Measurements from ENCODE around the gene COL15A1.

The COL15A1 gene

DNA sequence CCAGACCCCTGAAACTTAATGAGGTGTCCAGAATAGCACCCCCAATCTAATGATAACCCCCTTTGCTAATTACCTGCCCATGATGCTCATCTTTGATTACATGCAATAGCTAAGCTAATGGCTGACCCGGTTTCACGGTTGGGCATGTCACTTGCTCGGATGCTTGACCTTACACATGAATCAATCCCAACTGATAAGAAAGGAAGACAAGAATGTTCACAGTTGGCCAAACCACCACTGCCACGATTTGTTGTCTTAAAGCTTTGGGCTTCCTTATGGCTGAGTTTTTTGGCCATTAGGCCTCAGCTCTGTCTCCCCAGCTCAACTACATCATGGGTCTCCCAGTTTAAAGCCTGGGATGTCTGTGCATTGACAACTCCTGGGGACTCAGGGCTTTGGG, 108.1 kb downstream of the COL15A1 start:
- H3K4me3 ChIP-seq (replicated peaks; ENCODE audit: low read depth, low read length) = no peak overlapping the region
- TF ChIP-seq, protein P1, sequence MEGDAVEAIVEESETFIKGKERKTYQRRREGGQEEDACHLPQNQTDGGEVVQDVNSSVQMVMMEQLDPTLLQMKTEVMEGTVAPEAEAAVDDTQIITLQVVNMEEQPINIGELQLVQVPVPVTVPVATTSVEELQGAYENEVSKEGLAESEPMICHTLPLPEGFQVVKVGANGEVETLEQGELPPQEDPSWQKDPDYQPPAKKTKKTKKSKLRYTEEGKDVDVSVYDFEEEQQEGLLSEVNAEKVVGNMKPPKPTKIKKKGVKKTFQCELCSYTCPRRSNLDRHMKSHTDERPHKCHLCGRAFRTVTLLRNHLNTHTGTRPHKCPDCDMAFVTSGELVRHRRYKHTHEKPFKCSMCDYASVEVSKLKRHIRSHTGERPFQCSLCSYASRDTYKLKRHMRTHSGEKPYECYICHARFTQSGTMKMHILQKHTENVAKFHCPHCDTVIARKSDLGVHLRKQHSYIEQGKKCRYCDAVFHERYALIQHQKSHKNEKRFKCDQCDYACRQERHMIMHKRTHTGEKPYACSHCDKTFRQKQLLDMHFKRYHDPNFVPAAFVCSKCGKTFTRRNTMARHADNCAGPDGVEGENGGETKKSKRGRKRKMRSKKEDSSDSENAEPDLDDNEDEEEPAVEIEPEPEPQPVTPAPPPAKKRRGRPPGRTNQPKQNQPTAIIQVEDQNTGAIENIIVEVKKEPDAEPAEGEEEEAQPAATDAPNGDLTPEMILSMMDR (IDR thresholded peaks at IDR 0.05; ENCODE audit: low read depth, low read length, missing control alignments) = no peak
- DNase-seq (ENCODE audit: extremely low read depth, low read depth) = no peak

DNA sequence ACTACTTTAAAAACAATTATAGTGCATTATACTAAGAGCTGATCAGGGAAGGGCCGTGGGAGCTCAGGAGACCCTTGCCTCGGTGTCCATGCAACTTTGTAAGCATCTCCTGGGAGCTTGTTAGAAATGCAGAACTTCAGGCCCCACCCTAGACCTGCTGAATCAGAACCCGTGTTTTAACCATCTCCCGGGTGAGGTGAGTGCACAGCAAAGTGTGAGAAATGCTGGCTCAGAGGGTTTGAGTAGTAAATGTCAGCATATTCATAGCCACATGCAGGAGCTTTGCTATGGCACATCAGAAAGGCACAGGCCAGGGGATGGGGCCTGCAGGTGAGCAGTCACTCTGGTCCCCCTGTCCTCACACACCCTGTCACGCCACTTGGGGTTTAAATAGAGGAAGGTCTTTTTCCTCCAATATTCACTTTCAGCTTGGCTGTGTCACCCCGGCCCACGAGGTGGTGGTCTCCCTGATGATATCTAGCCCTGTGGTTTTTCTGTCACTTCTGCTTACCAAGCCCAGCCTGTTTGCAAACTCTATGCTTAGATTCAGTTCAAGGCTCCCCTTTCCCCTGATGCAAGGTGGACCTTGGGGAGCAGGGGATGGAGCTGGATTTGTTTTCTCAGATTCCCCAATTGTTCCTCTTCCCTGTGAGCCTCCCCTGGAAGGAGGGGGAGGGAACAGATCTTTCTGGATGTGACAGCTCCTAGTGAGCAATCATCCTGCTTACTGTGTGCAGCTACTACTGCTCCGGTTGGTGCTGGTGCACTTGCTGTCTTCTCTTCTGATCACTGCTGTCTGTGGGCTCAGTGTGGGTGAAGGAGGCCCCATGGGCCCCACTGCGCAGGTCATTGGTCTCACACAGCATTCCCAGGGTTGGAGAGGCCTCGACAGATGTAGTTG, 109.4 kb downstream of the COL15A1 start:
- H3K4me3 ChIP-seq (replicated peaks; ENCODE audit: low read depth, low read length) = no peak overlapping the region
- TF ChIP-seq, protein P1 (IDR thresholded peaks at IDR 0.05; ENCODE audit: low read depth, low read length, missing control alignments) = no peak
- no peak for DNase-seq (ENCODE audit: extremely low read depth, low read depth)

DNA sequence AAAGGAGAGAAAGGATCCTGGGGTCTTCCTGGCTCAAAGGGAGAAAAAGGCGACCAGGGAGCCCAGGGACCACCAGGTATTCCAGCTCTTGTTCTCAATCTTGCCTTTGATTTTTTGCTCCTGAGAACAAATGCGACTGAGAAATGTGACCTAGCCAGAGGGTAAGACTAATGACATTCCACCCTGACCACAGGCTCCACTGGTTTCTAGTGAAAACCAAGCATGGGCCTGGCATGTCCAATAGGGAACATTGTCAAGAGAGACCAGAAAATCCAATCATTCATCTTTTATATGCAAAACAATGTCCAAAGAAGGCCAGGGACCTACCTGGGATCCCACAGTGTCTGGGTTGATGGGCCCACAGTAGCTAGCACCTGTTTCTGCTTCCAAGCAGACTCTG, 110.9 kb downstream of the COL15A1 start:
- H3K4me3 ChIP-seq (replicated peaks; ENCODE audit: low read depth, low read length) = no peak overlapping the region
- DNase-seq (ENCODE audit: extremely low read depth, low read depth) = no peak
- TF ChIP-seq, protein P1 (IDR thresholded peaks at IDR 0.05; ENCODE audit: low read depth, low read length, missing control alignments) = no peak

DNA sequence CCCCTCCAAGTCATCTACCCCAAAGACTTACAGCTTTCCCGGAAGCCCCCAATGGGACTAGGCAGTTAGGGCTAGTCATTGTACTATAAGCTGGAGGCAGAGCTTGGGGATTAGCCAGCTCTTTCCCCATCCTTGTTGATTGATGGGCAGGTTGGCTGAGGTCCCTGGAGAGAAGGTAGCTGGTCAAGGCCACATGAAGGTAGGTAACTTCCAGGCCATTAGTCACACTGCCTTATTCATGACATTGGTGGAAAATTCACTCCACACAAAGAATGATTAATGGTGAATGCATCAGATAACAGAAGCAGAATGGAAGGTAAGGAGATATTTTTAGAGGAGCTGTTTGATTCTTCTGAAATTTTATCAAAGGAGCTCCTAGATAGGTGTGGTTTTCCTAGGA, 111.7 kb downstream of the COL15A1 start:
- H3K4me3 ChIP-seq (replicated peaks; ENCODE audit: low read depth, low read length) = no peak overlapping the region
- TF ChIP-seq, protein P1 (IDR thresholded peaks at IDR 0.05; ENCODE audit: low read depth, low read length, missing control alignments) = no peak
- no peak for DNase-seq (ENCODE audit: extremely low read depth, low read depth)

DNA sequence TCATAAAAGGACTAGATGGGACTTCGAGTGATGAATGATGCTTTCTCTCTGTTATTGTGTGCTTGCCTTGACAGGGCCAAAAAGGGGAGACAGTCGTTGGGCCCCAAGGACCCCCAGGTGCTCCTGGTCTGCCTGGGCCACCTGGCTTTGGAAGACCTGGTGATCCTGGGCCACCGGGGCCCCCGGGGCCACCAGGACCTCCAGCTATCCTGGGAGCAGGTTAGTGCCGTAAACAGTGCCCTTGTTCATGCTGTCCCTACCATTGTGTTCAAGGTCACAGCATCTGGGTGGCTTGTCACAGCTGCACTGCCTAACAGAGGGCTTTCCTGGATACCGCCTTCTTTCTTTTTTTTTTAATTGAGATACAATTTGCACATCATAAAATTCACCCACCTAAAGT, 112.5 kb downstream of the COL15A1 start:
- no peak for DNase-seq (ENCODE audit: extremely low read depth, low read depth)
- H3K4me3 ChIP-seq (replicated peaks; ENCODE audit: low read depth, low read length) = no peak overlapping the region
- TF ChIP-seq, protein P1 (IDR thresholded peaks at IDR 0.05; ENCODE audit: low read depth, low read length, missing control alignments) = no peak

DNA sequence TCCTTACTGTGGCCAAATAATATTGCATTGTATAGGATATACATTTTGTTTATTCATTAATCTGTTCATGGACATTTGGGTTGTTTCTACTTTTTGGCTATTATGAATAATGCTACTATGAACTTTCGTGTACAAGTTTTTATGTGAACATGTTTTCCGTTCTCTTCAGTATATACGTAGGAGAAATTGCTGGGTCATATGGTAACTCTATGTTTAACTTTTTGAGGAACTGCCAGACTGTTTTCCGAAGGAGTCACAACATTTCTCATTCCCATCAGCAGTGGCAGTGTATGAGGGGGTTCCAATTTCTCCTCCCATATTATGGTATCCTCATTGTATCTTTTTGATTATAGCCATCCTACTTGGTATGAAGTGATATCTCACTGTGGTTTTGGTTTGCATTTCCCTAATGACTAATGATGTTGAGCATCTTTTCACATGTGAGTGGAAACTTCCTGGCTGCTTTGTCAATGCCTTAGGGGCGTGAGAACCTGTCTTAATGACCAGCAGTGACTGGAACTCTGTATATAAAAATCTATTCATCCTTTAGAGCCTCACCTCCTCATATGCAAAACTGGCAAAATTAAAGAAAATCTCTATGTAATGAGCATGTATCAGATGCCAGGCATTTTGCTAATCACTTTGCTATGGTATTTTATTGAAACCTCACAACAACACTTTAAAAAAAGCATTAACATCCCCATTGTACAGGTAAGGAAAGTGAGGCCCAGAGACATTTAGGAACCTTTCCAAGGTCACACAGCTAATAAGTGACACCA, 113.4 kb downstream of the COL15A1 start:
- TF ChIP-seq, protein P1 (IDR thresholded peaks at IDR 0.05; ENCODE audit: low read depth, low read length, missing control alignments) = no peak
- DNase-seq (ENCODE audit: extremely low read depth, low read depth) = no peak
- no peak overlapping the region for H3K4me3 ChIP-seq (replicated peaks; ENCODE audit: low read depth, low read length)
